AG09309 (cell line): ENCODE data around the gene ARHGAP26.

Experiments used
- DNase-seq: peaks from one replicate; pipeline ENCODE4 v3.0.0-alpha.2; 2010; ENCODE audit warnings: low read depth
- H3K4me3 ChIP-seq: 2 replicates; pipeline ENCODE4 v1.5.1; 2011; ENCODE audit warnings: mild to moderate bottlenecking, low read depth, low read length, moderate library complexity; ENCODE audit not compliant: control insufficient read depth
- CTCF ChIP-seq: IDR thresholded peaks from 2 replicates; pipeline ENCODE4 v1.5.1; 2011; ENCODE audit warnings: mild to moderate bottlenecking, low read depth, low read length, inconsistent platforms; ENCODE audit not compliant: insufficient read depth, control insufficient read depth; ENCODE audit errors: missing control alignments

Gene ARHGAP26

GRCh38 chr5:143101121-143101520, 330.9 kb downstream of the ARHGAP26 start:
- DNase-seq: no peak
- H3K4me3 ChIP-seq: no peak overlapping the region
- TF ChIP-seq CTCF: no peak

DNA sequence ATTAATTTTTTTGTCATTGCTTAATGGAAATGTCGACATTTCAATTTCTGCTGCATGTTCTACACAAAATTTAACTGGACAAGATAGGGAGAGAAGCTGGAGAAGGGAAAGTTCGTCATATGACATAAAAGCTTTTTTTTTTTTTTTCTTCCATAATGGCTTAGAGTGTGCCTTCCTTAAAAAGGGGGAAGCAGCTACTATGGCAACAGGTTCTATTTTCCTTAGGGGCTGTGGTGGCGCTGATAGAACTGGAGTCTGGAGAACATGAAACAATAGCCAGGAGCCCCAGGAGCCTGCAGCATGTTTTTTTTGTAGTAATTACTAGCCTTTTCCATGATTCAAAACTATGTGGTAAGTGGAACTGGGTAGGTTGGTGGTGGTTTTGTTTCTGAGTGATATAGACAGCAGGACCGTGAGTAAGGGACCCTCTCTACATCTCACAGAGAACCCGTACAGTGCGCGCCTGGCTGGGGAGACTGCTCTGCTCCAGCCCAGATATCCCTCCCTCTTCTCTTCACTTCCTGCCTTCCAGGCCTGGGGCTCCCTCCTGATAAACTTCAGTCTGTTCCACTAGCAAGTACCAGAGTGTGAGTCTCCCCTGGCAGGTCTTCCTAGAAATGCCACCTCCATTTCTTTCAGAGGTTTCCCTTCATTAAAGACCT, 331.7 kb downstream of the ARHGAP26 start:
- DNase-seq: no peak
- H3K4me3 ChIP-seq: no peak overlapping the region
- no peak for TF ChIP-seq CTCF

- no peak overlapping the region for H3K4me3 ChIP-seq
- no peak for TF ChIP-seq CTCF
- no peak for DNase-seq
These were observed 332.2 kb downstream of the ARHGAP26 start for GRCh38 chr5:143102411-143102810.

DNA sequence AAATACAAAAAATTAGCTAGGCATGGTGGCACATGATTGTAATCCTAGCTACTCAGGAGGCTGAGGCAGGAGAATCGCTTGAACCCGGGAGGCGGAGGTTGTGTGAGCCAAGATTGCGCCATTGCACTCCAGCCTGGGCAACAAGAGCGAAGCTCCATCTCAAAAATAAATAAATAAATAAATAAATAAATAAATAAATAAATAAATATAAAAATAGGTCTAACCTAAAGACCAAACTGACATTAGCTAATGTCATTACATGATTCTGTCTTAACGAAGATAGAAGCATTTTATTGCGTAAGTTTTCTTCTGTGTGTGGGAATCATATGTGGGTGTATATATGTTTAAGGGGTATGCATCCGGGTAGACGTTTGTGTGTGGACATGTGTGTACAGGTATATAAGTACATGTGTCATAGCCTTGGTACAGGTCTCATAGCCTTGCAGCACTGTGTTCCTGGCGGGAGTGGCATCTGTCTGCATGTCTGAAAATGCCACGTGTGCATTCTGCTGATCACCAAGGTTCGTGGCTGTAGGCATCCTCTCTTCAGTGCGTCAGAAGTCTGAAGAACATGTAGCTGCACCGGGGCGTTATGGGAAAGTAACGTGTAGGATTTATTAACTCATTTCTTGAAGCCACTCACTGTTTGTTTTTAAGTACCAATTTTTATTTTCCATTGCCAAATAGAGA, 335.2 kb downstream of the ARHGAP26 start:
- no peak for DNase-seq
- no peak for TF ChIP-seq CTCF
- H3K4me3 ChIP-seq: no peak overlapping the region

DNA sequence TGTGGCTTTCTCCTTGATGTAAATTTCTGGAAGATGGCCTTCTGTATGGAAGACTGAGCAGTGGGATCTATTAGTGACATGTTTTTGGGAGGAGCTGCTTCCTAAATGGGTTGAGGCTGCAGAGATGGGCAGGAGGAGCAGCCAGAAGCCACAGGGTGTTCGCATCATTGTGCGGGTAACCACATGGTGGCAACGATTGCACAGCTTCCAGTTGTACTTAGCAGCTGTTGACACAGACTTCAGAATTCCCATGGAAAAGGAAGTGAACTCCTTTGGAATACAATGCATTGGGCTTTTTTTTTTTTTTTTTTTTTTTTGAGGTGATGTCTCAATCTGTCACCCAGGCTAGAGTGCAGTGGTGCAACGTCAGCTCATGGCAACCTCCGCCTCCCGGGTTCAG, 336.0 kb downstream of the ARHGAP26 start:
- TF ChIP-seq CTCF: peak; percentile 48
- DNase-seq: peak; percentile 63
- H3K4me3 ChIP-seq: no peak overlapping the region

- TF ChIP-seq CTCF: no peak
- no peak overlapping the region for H3K4me3 ChIP-seq
- DNase-seq: no peak
These were observed 338.4 kb downstream of the ARHGAP26 start for GRCh38 chr5:143108498-143109128.
